ENCODE results near the gene BCL7A. TPM values are rescaled to one million over a fixed set of nuclear protein-coding genes. Genes with fewer than 3 reads are reported as not detected.

The BCL7A gene
- total RNA-seq, 1 experiment from 2014 or later: 18.2 TPM

DNA sequence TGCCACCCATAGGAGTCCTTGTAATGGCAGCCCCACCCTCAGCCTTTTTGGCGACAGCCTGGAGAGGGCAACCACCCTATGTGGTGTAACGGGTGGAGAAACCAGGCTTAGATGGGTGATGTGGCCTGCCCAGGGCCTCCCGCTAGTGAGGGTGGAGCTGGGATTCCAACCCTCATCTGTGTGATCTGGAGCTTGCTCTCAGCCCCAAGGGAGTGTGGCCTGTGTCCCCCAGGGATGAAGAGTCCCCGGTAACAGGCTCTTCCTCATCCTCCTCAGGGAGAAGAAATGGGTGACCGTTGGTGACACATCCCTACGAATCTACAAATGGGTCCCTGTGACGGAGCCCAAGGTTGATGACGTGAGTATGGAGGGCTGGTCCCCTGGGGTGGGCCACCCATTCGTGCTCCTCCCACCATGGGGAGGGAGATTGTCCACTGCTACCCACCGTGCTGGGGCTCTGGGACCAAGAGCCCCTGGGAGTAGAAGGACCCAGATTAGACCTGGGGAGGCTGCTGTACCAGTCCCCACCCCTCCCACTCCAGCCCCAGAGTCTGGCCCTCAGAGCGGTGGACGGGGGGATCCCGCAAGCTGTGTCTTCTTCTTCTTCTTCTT, 8.8 kb downstream of the BCL7A start:
- no CpG with 5 or more reads among the region's 13 CpGs for WGBS (ENCODE audit: extremely low coverage, insufficient read length, low lambda C conversion rate)
- no peak overlapping the region for H3K4me3 Mint-ChIP-seq
- no peak for DNase-seq
- Histone ChIP-seq H2AK5ac (ENCODE audit: insufficient read length, low read length) (no peak overlapping the region), H3K9ac (ENCODE audit: extremely low read depth, insufficient read length, low read length) (no peak overlapping the region), H4K20me1 (ENCODE audit: control insufficient read depth, insufficient read depth, insufficient read length) (peaks cover 3% of the 10 kb centered on the region), H2BK20ac (ENCODE audit: low read depth, low read length, poor library complexity, severe bottlenecking) (no peak overlapping the region), H3K23me2 (ENCODE audit: insufficient read length, low read depth, low read length, poor library complexity, severe bottlenecking) (no peaks in the 10 kb centered on the region), H3T11ph (ENCODE audit: low read length) (no peak overlapping the region), H4K91ac (ENCODE audit: insufficient read length, low read depth, low read length) (no peak overlapping the region), H3K9me3 (ENCODE audit: control insufficient read depth, low read depth, low read length) (no peaks in the 10 kb centered on the region), H3K23ac (ENCODE audit: insufficient read length, low read depth, low read length) (no peak overlapping the region), H2BK12ac (ENCODE audit: insufficient read length, low read depth, low read length) (no peak overlapping the region), H3K4me2 (ENCODE audit: insufficient read depth, insufficient read length, low read length) (no peak overlapping the region), H3K56ac (ENCODE audit: insufficient read length, low read depth, low read length) (no peak overlapping the region), H3K4me1 (ENCODE audit: insufficient read depth, low read length) (no peaks in the 10 kb centered on the region), H4K8ac (replicated peaks; ENCODE audit: insufficient read length, low read depth, low read length) (no peak overlapping the region), H2BK15ac (ENCODE audit: low read depth, low read length) (no peak overlapping the region), H3K79me2 (ENCODE audit: insufficient read depth, low read length) (peaks cover 2% of the 10 kb centered on the region; the same call in 1 of the 2 replicates), H3K79me1 (ENCODE audit: insufficient read depth, low read depth, low read length, poor library complexity, severe bottlenecking) (peaks cover 7% of the 10 kb centered on the region), H2AFZ (ENCODE audit: low read length) (no peak overlapping the region), H3K4ac (ENCODE audit: low read depth, low read length) (no peak overlapping the region), H3K18ac (ENCODE audit: insufficient read length, low read depth, low read length) (no peak overlapping the region), H3K27me3 (ENCODE audit: insufficient read depth, low read length) (no peaks in the 10 kb centered on the region), H3K27ac (ENCODE audit: insufficient read length, low read depth, low read length) (no peak overlapping the region), H3K14ac (ENCODE audit: insufficient read depth, low read length) (no peak overlapping the region), H2BK120ac (ENCODE audit: low read depth, low read length, poor library complexity, severe bottlenecking) (no peak overlapping the region), H2BK5ac (ENCODE audit: insufficient read length, low read length) (no peak overlapping the region), H4K5ac (ENCODE audit: insufficient read length, low read depth, low read length) (no peak overlapping the region)
- no peaks in the 10 kb centered on the region for H3K9me3 Mint-ChIP-seq
- peaks cover 6 to 17% (median 7%) of the 10 kb centered on the region in 3 experiments; a peak in 6 of 7 replicates for H3K36me3 Mint-ChIP-seq (ENCODE audit: insufficient read depth in 1 of 3, low read depth in 3 of 3)
- no peaks in the 10 kb centered on the region for H3K27me3 Mint-ChIP-seq (ENCODE audit: low read depth)
- H3K27ac Mint-ChIP-seq: peak overlapping the region in 1 of 3 experiments; percentile 55; a peak in 2 of 7 replicates
- no peak for TF ChIP-seq CTCF (conservative IDR thresholded peaks at IDR 0.05)
- peaks cover 29 to 32% of the 10 kb centered on the region in 2 experiments for H3K4me1 Mint-ChIP-seq

All from H9 (cell line).